Gastrocnemius medialis (tissue), 4 donors: ENCODE data around the gene GMPR. TPM values are rescaled to one million over a fixed set of nuclear protein-coding genes. Genes with fewer than 3 reads are reported as not detected.
A peak's percentile ranks its signal among the peaks of the same experiment; 100 is the strongest.

ENCODE experiments used
- ATAC-seq, 2 donors: fragments of 150-250 bp; one replicate each; pipeline ENCODE4 v1.9.1; 2016
- DNase-seq, 2 donors: peaks; one replicate each; pipeline ENCODE4 v3.0.0-alpha.2; 2019
- H3K27ac ChIP-seq, 4 donors: fragments of 200-600 bp; sonication (generic); 1 replicate in 1 of 4; 2 replicates in 3 of 4; pipeline ENCODE4 v1.5.1; 2016 to 2018; ENCODE audit warnings: mild to moderate bottlenecking in 2 of 4, moderate library complexity in 1 of 4
- H3K27me3 ChIP-seq, 3 donors: fragments of 200-600 bp; sonication (generic) in 2 of 3; 1 replicate in 1 of 3; 2 replicates in 2 of 3; pipeline versions ENCODE4 v1.5.1 to v1.6.0; 2016 to 2019; ENCODE audit warnings: mild to moderate bottlenecking in 1 of 3, moderate library complexity in 1 of 3
- H3K36me3 ChIP-seq, 2 donors: fragments of 200-600 bp; sonication (generic) in 1 of 2; one replicate each; pipeline ENCODE4 v1.5.1; 2017 to 2018
- H3K4me1 ChIP-seq, 2 donors: fragments of 200-600 bp; sonication (generic) in 1 of 2; one replicate each; pipeline ENCODE4 v1.5.1; 2016 to 2017; ENCODE audit warnings: mild to moderate bottlenecking in 2 of 2
- H3K4me3 ChIP-seq, 4 donors: fragments of 200-600 bp; sonication (generic) in 3 of 4; 1 replicate in 1 of 4; 2 replicates in 3 of 4; pipeline ENCODE4 v1.5.1; 2016 to 2019; ENCODE audit warnings: mild to moderate bottlenecking in 2 of 4
- H3K9me3 ChIP-seq, 3 donors: fragments of 200-600 bp; sonication (generic) in 2 of 3; 1 replicate in 1 of 3; 2 replicates in 2 of 3; pipeline ENCODE4 v1.5.1; 2016 to 2019
- POLR2A ChIP-seq, 2 donors: fragments of 450-650 bp; IDR thresholded peaks; one replicate each; pipeline ENCODE4 v1.6.1; 2017; ENCODE audit warnings: antibody characterized with exemption in 2 of 2, mild to moderate bottlenecking in 2 of 2, moderate library complexity in 2 of 2
- in situ Hi-C, 4 donors: fragments of 200-750 bp; cut with MboI; loops; one replicate each; pipeline versions ENCODE4 v1.15.0 to v1.8.0; 2017; ENCODE audit warnings: low sequenced_read_pairs in 4 of 4
- intact Hi-C: fragments of 100-400 bp; cut with DNase I; formaldehyde crosslinking; loops from one replicate; pipeline ENCODE4 v1.15.1; 2023; ENCODE audit warnings: low total_unique reads
- total RNA-seq, 4 donors: library from RNA; depleted of rRNA; stranded (reverse); fragments of >200 nt; gene quantifications; one replicate each; pipeline versions ENCODE4 v1.1.0 to v1.2.3, GENCODE V29; 2016
- TF ChIP-seq, protein P1 (sequence below), 5 experiments: fragments of 450-650 bp in 3 of 5; fragments of 200-600 bp in 2 of 5; sonication (generic) in 2 of 5; IDR thresholded peaks in 4 of 5; conservative IDR thresholded peaks in 1 of 5; 1 replicate in 4 of 5; 2 replicates in 1 of 5; pipeline ENCODE4 v1.5.1; 2016 to 2019; ENCODE audit warnings: antibody characterized with exemption in 5 of 5, mild to moderate bottlenecking in 3 of 5, moderate library complexity in 3 of 5

GMPR gene
- 100 to 1,000 TPM; 109 to 266 (median 239) TPM for total RNA-seq

DNA sequence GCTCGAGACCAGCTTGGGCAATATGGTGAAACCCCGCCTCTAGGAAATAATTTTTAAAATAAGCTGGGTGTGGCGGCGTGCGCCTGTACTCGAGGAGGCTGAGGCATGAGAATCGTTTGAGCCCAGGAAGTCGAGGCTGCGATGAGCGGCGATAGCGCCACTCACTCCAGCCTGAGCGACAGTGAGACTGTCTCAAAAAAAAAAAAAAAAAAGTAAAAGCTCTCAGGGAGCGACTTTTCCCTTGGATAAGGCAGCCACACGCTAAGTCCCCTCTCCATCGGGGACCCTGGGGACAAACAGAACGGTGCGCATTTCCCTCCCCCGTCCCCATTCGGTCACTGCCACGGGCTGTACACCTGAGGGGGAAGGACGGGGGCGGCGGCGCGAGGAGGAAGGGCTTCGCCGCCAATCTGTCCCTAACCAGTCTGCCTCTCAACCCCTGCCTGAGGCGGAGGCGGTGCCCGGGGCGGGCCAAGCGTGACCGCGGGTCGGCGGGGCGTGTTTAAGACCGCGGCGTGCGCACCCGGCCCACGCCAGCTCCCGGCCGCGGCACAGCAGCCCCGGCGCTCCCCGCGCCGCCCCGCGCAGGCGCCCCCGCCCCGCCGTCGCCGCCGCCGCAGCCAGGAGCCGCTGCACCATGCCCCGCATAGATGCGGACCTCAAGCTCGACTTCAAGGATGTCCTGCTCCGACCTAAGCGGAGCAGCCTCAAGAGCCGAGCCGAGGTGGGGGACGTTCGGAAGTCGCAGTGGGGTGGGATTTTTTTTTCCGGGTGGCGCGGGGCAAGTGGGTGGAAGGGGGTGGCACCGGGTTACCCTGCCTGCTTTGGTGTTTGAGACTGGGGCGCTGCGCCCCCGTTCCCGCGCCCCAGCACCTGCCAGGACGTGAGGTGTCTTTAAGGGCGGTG lies at the start of gene GMPR:
GMPR (plus strand) TSS at position 531 of the 906 bp plus-strand sequence; CDS start at position 638, 107 bp downstream.
- peaks cover 46 to 49% of the 10 kb centered on the region in 2 donors for H3K4me1 ChIP-seq
- H3K4me3 ChIP-seq: peak within 1 kb of the TSS; percentile 71 to 88 (median 81)
- DNase-seq (peak; percentile 81 to 91), ATAC-seq (peak; percentile 28 to 39)
- TF ChIP-seq, protein P1, sequence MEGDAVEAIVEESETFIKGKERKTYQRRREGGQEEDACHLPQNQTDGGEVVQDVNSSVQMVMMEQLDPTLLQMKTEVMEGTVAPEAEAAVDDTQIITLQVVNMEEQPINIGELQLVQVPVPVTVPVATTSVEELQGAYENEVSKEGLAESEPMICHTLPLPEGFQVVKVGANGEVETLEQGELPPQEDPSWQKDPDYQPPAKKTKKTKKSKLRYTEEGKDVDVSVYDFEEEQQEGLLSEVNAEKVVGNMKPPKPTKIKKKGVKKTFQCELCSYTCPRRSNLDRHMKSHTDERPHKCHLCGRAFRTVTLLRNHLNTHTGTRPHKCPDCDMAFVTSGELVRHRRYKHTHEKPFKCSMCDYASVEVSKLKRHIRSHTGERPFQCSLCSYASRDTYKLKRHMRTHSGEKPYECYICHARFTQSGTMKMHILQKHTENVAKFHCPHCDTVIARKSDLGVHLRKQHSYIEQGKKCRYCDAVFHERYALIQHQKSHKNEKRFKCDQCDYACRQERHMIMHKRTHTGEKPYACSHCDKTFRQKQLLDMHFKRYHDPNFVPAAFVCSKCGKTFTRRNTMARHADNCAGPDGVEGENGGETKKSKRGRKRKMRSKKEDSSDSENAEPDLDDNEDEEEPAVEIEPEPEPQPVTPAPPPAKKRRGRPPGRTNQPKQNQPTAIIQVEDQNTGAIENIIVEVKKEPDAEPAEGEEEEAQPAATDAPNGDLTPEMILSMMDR (IDR thresholded peaks at IDR 0.05 in 4 of 5, conservative IDR thresholded peaks at IDR 0.05 in 1 of 5): peak in 2 of 5 experiments; percentile 22 to 32
- TF ChIP-seq POLR2A (IDR thresholded peaks at IDR 0.05): peak; percentile 79 to 87
- in situ Hi-C loops (loop anchor here in 1 of 4 donors (10.0 kb wide), 1 partner anchor 86 kb away; no protein-coding TSS in a partner anchor), intact Hi-C loops (loop anchor here (2.0 to 5.0 kb wide), 3 partner anchors 20 to 106 kb away; no protein-coding TSS in a partner anchor)
- H3K36me3 ChIP-seq: no peaks in the 10 kb centered on the region
- H3K9me3 ChIP-seq: no peaks in the 10 kb centered on the region
- no peaks in the 10 kb centered on the region for H3K27me3 ChIP-seq
- peak within 1 kb of the TSS; percentile 97 to 99 (median 98) for H3K27ac ChIP-seq

- DNase-seq (no peak), ATAC-seq (no peak)
- Histone ChIP-seq H3K36me3 (no peaks in the 10 kb centered on the region), H3K27ac (no peak overlapping the region), H3K4me3 (no peak overlapping the region), H3K4me1 (peaks cover 0 to 8% of the 10 kb centered on the region in 2 donors), H3K27me3 (no peaks in the 10 kb centered on the region), H3K9me3 (no peaks in the 10 kb centered on the region)
- in situ Hi-C loops (loop anchor here in 1 of 4 donors (25.0 kb wide), 2 partner anchors 203 to 303 kb away; no protein-coding TSS in a partner anchor), intact Hi-C loops (no loop called here)
- no peak for TF ChIP-seq POLR2A (IDR thresholded peaks at IDR 0.05)
- TF ChIP-seq, protein P1 (IDR thresholded peaks at IDR 0.05 in 4 of 5, conservative IDR thresholded peaks at IDR 0.05 in 1 of 5): no peak
Measured at GRCh38 chr6:16190214-16190613, 48.2 kb upstream of the GMPR start.

DNA sequence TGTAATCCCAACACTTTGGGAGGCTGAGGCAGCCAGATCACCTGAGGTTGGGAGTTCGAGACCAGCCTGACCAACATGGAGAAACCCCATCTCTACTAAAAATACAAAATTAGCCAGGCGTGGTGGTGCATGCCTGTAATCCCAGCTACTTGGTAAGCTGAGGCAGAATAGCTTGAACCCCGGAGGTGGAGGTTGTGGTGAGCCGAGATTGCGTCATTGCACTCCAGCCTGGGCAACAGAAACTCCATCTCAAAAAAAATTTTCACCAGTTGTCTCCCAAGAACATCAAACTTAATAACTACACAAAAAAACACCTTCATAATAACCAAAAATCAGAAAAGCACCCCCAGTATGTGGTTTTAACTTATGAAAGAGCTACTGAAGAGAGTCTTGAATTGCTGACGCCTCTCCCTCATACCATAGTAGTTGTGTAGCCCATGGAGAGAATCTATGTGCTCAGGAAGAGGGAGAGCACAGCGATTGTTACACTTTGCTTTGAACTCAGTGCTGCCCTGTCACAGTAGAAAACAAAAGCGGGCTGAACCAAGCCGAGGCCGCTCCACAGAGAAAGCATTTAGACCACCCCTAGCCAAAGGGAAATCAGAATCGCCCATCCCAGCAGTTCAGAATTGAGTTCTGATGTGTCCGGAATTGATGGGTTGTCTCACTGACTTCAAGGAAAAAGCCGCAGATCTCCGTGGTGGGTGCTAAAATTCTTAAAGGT lies 42.0 kb upstream of the GMPR start:
- DNase-seq: no peak
- no peak overlapping the region for H3K27ac ChIP-seq
- H3K4me1 ChIP-seq: peaks cover 0 to 14% of the 10 kb centered on the region in 2 donors
- no peaks in the 10 kb centered on the region for H3K9me3 ChIP-seq
- ATAC-seq: no peak
- no peaks in the 10 kb centered on the region for H3K27me3 ChIP-seq
- no peaks in the 10 kb centered on the region for H3K36me3 ChIP-seq
- no peak overlapping the region for H3K4me3 ChIP-seq
- intact Hi-C loops (no loop called here), in situ Hi-C loops (loop anchor here in 1 of 4 donors (25.0 kb wide), 2 partner anchors 209 to 309 kb away; no protein-coding TSS in a partner anchor)
- no peak for TF ChIP-seq POLR2A (IDR thresholded peaks at IDR 0.05)
- TF ChIP-seq, protein P1 (IDR thresholded peaks at IDR 0.05 in 4 of 5, conservative IDR thresholded peaks at IDR 0.05 in 1 of 5): no peak

- ATAC-seq (no peak), DNase-seq (no peak)
- H3K4me1 ChIP-seq: peaks cover 0 to 14% of the 10 kb centered on the region in 2 donors
- no peaks in the 10 kb centered on the region for H3K27me3 ChIP-seq
- intact Hi-C loops: no loop called here
- H3K27ac ChIP-seq: no peak overlapping the region
- TF ChIP-seq, protein P1 (IDR thresholded peaks at IDR 0.05 in 4 of 5, conservative IDR thresholded peaks at IDR 0.05 in 1 of 5): no peak
- TF ChIP-seq POLR2A (IDR thresholded peaks at IDR 0.05): no peak
- H3K36me3 ChIP-seq: no peaks in the 10 kb centered on the region
- in situ Hi-C loops: loop anchor here in 1 of 4 donors (25.0 kb wide), 2 partner anchors 210 to 310 kb away; no protein-coding TSS in a partner anchor
- H3K9me3 ChIP-seq: no peaks in the 10 kb centered on the region
- no peak overlapping the region for H3K4me3 ChIP-seq
Measured at GRCh38 chr6:16196984-16197546, 41.3 kb upstream of the GMPR start.
